NCI-H748 treated with DMSO at 0.1 percent for 48 hours (cell line): Measurements from ENCODE around the gene SEMA3G.
A peak's percentile ranks its signal among the peaks of the same experiment; 100 is the strongest.

Experiments used
- DNase-seq: peaks from one replicate; lab custom pipeline; 2025; lab: John Stamatoyannopoulos, UW

Gene SEMA3G

DNA sequence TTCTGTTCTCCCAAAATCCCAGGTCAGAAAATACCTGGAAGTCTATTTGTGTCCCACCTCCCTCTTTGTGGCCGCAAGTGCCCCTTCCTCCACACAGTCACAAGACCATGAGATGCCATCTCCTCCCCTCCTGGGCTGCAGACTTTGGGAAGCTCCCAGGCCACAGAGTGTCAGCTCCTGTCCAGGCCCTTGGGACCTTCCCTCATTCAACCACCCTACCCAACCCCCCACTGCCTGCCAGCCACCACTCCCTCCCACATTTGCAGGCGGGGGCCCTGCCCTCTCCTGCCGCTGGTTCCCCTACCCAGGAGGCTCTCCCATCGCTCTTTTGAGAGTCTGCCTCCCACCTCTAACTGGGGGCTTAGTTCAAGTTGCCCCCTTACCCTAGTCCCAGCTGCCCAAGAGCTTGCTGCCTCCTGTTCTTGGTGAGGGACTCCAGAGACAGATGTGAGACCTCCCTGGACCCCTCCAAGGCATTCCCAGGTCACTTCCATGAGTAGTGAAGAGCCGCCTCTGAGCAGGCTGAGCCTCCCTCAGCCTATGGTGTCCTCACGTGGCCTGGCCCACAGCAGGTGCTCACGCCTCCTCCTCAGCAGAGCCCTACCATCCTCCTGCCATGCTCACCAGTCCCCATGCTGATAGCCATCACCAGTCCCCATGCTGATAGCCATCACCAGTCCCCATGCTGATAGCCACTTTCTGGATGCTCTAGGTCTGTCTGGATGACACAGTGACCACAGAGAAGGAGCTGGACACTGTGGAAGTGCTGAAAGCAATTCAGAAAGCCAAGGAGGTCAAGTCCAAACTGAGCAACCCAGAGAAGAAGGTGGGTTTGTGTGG lies 34.4 kb upstream of the SEMA3G start:
- no peak for DNase-seq

DNA sequence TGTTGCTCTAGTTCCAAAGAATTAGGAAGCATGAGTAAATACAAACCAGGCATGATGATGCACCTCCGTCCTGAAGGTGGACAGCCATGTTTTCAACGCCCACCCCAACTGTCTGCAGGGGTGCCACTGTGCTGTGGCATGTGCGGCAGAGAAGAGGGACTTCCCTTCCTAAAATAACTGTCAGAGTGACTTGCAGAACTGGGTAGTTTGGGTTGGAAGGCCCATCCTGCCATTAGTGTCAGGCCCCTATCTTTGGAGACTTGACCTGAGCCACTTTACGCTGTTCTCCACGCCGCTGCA lies 32.8 kb upstream of the SEMA3G start:
- DNase-seq = no peak

DNA sequence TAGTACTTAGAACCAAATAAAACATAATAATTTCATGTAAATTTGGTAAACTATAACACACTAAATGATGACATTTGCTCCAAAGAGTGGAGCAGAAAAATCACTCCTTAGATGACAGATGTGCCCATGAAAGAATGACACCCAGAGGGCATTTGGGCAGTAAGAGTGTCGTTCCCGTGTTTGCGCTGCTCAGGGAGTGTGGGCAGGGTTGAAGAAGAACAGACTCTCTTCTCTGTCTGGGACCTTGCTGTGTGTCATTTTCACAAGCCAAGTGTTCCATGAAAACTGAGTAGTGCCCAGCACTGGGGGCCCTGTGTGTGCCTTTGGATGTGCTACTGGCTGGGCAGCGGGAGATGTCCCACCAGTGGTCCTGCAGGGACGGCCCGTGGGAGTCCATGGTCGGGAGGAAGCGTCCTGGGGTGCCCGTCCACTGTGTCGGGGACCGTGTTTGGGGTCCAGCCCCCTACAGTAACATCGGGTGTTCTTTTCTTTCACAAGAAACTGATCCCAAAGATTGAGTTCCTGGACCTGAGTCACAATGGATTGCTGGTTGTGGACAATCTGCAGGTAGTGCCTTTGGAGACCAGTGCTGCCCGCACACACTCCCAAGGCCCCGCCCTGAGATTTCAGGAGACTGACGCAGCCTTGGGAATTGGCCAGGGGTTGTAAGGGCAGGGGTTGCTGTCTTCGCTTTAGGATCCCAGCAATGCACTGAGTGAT lies 32.3 kb upstream of the SEMA3G start:
- no peak for DNase-seq

DNA sequence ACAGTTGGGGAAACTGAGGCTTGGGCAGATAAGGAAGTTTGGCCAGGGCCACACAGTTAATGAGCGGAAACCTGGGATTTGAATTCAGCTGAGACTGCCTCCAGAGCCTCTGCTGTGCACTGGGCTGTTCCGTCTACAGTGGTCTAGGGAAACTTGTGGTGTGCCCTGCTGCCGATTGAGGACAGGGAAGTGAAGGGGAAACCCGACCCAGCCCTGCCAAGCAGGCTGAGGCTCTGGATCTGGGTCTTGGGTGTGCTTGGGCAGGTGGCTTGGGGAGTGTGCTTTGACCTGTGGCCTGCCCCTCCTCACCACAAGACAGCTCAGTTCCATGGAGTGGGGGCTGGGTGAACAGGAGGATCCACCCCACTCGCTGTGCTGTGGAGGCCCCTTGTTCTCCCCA lies 28.1 kb upstream of the SEMA3G start:
- DNase-seq = no peak

DNA sequence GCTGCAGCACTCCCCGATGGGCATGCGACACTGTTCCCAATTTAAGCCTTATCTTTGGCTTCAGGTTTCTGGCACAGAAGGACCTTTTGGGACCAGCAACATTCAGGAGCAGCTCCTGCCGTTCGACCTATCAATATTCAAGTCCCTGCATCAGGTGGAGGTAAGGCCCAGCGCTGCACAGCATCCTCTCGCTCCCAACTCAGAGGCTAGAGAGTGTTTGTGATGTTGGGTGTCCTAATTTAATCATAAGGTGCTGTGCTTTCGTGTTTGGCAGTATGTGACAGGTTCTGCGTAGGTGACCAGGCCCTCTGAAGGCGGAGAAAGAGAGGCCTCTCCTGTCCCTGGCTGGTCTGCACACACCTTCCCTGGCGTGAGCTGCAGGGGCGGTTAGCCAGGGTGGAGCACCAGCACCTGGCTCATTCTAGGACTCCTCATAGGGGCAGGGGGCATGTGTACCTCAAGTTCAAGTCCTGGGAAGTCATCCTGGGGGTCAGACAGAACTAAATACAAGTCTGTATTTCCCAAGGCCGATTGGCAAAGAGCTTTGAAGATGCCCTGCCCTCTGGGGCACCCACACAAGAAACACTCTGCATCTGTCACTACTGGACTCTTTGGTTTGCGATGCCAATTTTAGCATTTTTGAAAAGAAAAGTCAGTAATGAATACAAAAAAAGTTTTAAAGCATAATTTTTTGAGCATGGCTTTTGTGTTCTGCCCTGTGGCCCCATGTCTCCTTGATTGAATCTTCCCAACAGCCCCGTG lies 27.5 kb upstream of the SEMA3G start:
- no peak for DNase-seq

DNA sequence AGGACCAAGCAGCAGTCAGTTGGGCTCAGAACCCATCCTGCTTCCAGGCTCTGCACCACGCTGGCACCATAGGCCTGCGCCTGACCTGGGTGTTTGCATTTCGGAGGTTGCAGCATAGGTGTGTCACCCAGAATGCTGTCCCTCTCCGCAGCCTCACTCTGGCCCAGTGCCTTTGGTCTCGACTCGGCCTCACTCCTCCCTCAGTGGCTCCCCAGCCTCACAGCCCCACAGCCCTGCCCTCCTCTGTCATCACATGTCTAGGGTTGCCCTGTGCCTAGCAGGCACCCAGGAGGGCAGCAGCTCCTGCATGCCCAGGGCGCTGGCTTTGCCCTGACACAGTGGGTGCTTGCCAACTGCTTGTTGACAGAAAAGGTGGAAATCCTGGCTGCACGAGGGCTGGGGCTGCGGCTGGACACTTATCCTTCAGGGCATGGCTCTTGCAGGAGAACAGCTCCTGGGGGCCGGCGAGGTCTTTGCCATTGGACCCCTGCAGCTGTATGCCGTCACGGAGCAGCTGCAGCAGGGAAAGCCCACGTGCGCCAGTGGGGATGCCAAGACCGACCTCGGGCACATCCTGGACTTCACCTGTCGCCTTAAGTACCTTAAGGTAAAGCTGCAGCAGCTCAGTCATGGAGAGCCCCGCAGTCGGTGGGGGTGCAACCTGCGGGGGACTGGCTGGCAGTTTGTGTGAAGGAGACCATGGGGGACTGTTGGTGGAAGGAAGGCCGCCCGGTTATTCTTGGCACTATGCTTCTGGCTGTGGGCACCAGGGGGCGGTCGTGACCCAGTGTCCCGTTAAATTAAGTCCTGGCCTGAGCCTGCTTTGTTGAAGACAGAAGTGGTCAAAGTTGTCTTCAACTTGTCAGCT lies 26.7 kb upstream of the SEMA3G start:
- no peak for DNase-seq

DNA sequence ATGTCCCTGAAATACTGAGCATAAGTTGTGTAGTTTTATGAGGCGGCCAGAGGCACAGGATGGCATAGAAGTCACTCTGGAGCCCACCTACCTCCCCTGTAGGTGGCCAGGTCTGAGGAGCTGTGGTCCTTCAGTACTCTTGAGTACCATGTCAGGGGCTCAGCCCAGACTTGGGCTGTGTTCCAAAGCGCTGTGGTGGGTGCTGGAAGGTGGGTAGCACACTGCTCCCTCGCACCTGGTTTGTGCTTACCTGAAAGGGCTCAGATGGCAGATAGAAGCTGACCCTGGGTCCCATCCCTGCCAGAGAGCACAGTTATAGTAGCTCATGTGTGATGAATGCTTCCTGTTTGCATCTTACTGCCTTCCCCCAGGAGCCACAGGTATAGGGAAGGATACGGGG lies 26.0 kb upstream of the SEMA3G start:
- no peak for DNase-seq

DNA sequence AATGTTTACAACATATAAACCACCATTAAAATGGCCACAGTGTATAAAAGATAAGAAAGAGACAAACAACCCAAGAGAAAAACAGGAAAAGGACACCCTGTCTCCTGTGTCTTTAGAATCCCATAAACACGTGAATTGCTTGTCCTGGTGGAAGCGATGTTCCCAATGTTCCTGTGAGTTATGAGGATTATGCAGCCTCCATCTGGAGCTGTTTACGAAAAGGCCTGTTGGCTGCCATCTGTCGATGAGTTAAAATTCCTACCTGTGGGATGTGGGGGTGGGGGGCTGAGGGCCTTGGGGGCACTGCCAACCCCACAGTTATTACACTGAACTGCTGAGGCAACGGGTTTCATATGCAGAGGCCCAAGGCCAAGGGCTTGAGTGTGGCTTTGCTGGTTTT lies 24.1 kb upstream of the SEMA3G start:
- no peak for DNase-seq

DNA sequence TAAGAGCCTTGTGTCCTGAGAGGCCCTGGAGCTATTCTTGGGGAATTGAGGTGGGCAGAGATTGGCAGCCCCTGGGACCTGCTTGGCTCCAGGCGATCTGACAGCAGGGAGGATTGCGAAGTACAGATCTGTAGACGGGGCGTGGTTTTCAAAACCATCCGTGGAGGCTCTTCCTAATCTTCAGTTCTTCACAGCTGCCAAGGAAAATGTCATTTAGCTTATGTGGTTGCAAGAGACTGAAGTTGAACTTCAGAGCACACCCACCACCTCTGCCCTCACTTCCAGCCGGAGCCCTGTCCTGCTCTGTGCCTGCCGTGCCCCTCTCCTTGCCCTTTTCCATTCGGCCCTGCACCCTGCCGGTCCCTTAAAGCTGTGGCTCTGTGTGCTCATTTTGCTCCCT lies 23.4 kb upstream of the SEMA3G start:
- DNase-seq = no peak

DNA sequence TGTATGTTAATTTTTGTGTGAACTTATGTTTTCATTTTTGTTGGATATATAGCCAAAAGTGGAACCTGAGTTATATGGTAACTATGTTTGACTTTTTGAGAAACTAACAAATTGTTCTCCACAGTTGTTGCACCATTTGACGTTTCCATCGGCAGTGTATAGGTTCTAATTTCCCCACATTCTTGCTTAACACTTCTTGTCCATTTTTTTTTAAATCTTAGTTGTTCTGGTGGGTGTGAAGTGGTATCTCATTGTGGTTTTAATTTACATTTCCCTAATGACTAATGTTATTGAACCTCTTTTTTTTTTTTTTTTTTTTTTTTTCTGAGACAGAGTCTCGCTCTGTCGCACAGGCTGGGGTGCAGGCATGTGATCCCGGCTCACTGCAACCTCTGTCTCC lies 18.5 kb upstream of the SEMA3G start:
- DNase-seq = no peak

DNA sequence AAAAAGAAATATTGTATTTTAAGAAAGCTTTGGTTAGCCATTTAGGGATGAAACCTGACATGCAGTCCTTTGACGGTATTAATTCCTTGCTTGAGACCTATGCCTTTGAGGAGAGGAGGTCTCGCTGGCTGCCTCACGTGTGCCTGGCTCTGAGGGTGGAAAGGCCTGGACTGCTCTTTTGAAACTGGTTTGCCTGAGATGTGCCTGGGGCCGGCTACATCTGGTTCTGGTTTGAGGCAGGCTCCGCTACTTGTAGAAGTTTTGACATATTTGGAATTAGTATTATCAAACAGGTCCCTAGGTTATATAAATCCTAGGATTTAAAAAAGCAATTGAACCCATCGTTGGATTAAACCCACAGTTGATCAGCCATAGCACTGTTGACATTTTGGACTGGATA lies 17.0 kb upstream of the SEMA3G start:
- DNase-seq = no peak

DNA sequence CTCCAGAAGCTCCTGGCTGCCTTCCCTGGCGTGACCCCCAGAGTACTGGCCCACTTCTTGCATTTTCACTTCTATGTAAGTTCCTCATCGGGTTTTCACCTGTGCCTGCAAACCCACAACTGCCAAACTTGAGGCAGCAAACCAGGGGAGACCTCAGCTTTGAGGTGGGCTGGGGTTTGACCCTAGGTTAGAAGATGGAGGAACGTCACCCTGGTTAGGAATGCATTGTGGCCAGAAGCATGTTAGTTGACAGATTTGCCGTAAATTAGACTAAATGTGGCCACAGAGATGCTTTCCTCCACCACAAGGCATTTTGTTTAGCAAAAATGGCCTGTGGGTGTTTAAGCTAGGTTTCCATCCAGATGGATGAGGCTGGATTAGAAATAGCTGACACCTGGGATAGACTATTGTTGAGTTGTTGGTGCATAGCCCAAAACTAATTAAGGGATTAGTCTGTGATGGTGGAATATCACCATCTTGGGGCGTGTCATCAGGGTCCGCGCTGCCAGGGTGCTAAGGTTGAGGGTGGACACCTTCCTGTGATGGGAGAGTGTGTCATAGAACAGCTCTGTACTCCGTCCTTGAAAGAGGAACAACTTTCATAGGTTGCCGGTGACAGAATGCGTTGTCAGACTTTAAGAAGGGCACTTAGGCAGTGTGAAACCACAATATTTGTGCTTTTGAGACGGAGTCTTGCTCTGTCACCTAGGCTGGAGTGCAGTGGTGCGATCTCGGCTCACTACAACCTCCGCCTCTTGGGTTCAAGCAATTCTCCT lies 14.1 kb upstream of the SEMA3G start:
- DNase-seq = no peak

DNA sequence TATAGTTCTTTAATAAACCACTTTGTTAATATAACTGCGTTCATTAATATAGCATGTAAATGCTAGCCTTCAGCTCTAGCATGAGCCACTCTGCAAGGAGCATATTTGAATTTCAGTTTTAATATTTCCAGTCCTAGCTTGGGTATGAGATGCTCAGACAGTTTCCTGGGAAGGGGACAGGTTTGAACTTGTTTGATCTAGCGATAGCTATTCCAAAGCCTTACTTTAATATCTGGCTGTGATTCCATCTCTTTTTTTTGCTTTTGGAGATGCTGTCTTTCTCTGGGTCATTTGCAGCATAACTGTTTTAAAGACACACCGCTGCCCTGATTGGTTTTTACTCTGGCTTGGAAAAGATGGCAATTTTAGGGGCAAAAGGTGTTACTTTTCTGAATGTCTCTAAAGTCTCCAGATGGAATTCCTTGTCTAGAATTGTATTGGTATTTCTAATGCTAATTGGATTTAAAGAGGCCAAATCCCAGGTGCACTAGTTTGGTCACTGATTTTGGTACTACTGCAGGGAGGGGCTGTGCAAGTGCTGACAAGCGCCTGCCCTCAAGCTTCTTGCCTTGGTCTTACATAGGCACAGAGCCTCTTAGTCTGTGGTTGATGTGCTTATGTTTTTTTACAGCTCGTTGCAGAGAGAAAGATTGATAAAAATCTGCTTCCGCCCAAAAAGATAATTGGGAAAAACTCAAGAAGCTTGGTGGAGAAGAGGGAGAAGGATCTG lies 13.3 kb upstream of the SEMA3G start:
- no peak for DNase-seq

DNA sequence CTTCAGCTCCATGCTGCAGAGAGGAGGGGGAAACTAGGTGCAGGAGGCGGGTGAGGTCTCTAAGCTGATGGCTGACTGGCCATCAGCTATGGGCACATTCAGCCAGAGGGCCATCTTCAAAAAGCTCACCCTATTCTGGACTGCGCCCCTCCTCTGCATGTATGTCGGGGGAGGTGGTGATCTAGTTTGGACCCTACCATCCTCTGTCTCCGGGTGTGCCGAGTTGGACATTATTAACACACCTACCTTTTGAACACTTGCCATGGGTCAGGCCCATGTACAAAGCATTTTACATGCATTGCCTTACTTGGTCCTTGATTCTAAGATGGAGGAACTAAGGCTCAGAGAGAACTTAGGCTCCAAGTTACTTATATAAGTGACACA lies 11.9 kb upstream of the SEMA3G start:
- DNase-seq = no peak

DNA sequence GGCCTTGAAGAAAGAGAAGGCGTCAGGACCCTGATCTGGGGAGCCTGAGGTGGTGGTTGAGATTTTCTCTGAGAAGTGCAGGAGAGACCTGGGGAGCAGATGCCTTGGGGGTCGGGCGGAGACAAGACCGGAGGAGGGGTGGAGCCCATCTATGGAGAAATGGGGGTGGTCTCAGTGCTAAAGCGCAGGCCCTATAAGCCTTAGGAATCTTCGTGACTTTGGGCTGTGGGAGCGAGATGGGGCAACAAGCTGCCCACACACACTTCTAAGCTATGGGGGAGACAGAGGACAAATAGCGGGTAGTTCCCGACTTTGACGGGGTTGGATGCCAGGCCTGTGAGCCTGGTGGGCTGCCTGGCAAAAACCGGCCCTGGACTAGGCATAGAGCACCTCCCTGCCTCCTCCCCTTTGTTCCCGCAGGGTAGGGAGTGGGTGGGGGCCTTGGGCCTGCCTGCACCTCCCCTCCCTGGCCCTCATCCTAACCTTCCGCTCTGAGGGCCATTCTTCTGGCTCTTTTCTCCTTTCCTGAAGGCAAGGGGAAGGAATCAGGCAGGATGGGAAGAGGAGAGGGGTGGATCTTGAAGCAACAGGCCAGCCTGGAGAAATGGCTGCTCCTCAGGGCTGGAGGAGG lies 11.4 kb upstream of the SEMA3G start:
- DNase-seq = no peak

DNA sequence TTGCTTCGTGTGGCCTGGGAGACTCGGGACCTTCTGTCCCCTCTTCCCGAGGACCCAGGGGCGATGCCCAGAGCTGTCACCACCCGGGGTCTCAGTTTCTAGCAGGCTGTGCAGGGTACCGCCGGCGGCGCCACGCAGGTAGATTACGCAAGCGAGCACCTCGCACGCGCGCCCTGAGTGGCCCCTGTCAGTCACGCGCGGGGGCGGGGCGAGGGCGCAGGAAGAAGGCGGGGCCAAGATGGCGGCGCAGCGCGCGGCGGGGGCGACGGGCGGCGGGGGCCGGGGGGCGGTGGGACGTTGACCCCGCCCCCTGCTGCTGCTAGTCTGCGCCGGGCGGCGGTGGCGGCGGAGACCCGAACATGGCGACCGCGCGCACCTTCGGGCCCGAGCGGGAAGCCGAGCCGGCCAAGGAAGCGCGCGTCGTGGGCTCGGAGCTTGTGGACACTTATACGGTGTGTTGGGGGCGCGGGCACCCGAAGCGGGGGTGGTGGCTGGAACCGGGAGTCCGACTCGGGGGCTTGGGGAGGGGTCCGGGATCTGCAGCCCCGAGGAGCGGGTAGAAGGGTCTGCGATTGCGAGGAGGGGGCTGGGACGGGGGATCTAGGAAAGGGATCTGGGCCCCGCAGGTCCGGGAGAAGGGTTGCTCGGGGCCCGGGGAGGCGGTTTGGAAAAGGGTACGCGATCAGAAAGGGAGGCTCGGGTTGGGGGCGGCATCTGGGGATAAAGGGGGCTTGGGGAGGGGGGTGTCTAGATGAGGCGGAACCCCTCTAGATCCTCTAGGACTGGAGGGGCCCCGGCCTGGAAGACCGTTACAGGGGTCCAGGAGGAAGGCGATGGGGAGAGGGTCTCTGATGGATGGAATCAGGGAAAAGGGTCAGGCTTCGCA lies 10.6 kb upstream of the SEMA3G start, which contains the start of gene NISCH:
TSS of gene NISCH (plus strand) at position 322 of the 886 bp plus-strand sequence. CDS start at position 360, 38 bp downstream.
- peak; percentile 55 for DNase-seq

DNA sequence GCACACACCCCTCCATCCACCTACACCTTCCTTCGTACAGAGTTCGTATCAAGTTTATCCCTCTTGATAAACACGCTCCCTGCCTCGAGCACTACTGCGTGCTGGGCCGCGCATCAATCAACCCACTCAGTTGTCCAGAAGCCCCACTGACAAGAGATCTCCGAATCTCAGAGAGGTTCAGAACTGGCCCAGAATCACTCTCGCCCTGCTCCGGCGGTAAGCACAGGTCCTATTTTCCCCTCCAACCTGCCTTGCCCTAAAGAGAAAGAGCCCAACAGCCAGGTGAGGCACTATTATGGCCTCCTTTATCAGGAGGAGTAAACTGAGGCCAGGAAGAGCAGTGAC lies 10.0 kb upstream of the SEMA3G start:
- no peak for DNase-seq

DNA sequence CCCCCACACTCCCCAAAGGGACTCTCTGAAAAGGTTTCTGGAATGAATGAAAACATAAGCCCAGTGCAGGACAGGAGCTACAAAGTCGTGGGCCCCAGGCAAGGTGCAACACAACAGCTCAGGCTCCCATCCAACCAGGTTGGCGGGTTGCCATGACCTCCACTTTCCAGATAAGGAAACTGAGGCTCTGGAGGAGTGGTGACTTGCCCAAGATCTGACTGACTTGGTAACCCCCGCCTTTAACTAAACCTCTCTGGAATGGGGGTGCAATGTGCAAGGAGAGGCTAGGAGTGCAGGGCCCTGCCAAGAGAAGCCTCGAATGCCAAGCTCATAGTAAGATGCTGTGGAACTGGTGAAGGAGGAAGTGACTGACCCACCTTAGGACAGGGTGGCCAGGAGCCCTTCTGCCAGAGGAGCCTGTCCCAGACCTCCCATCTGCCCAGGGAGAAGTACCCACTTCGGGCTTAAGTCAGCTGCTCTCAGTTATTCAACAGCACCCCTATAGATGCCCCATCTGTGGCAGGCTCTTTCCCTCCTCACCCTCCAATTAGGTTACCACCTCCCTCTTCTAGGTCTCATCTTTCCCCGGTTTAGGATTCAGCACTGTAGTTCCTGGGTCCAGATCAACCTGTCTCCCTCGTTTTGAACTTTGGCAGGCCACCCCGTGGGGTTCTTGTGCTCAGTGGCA lies 9.5 kb upstream of the SEMA3G start:
- no peak for DNase-seq
